Activated CD4-positive, alpha-beta T cell treated with anti-CD3 and anti-CD28 coated beads, Interleukin-2, amount 10 ng/mL, durations not matched to agents 24 days and 14 days (primary cell): ENCODE data around the gene ARHGAP6. TPM values are rescaled to one million over a fixed set of nuclear protein-coding genes. Genes with fewer than 3 reads are reported as not detected.
"Not testable (repeated sequence)": the region's sequence is repeated elsewhere in the genome, so short reads cannot be mapped to it uniquely, and the experiment has no call there.

ENCODE experiments used
- DNase-seq: peaks from one replicate; pipeline ENCODE4 v3.0.0; 2022
- H3K27ac Mint-ChIP-seq: one replicate; pipeline ENCODE4 v1.8.0; 2022; ENCODE audit warnings: mild to moderate bottlenecking, mixed read lengths
- H3K27me3 Mint-ChIP-seq: one replicate; pipeline ENCODE4 v1.8.0; 2022; ENCODE audit warnings: mixed read lengths
- H3K36me3 Mint-ChIP-seq: one replicate; pipeline ENCODE4 v1.8.0; 2022; ENCODE audit warnings: low read depth, mild to moderate bottlenecking, mixed read lengths
- H3K4me1 Mint-ChIP-seq: one replicate; pipeline ENCODE4 v1.8.0; 2021; ENCODE audit warnings: mixed read lengths
- H3K4me3 Mint-ChIP-seq: one replicate; pipeline ENCODE4 v1.8.0; 2022; ENCODE audit warnings: mild to moderate bottlenecking, moderate library complexity, mixed read lengths
- H3K9me3 Mint-ChIP-seq: one replicate; pipeline ENCODE4 v1.8.0; 2021; ENCODE audit warnings: mixed read lengths
- intact Hi-C: fragments of 100-400 bp; cut with micrococcal nuclease; formaldehyde crosslinking; loops from one replicate; pipeline ENCODE4 v1.15.1; 2023
- total RNA-seq: library from RNA; stranded (reverse); gene quantifications from 2 replicates; pipeline ENCODE4 v1.2.3, GENCODE V29; 2022

The ARHGAP6 gene
- total RNA-seq, 1 donor from 2014 or later: not detected

GRCh38 chrX:11375614-11376119 lies 290.1 kb downstream of the ARHGAP6 start:
- peaks cover 2% of the 10 kb centered on the region for H3K27me3 Mint-ChIP-seq
- H3K4me1 Mint-ChIP-seq: no peaks in the 10 kb centered on the region
- H3K27ac Mint-ChIP-seq: no peak overlapping the region
- intact Hi-C loops: no loop called here
- DNase-seq: no peak
- no peaks in the 10 kb centered on the region for H3K36me3 Mint-ChIP-seq
- H3K9me3 Mint-ChIP-seq: no peaks in the 10 kb centered on the region
- H3K4me3 Mint-ChIP-seq: no peak overlapping the region

- Mint-ChIP-seq H3K27me3 (peaks cover 2% of the 10 kb centered on the region), H3K4me3 (no peak overlapping the region), H3K4me1 (no peaks in the 10 kb centered on the region), H3K27ac (no peak overlapping the region), H3K36me3 (no peaks in the 10 kb centered on the region), H3K9me3 (no peaks in the 10 kb centered on the region)
- DNase-seq: no peak
- intact Hi-C loops: no loop called here
Observed at GRCh38 chrX:11374570-11374969, 291.1 kb downstream of the ARHGAP6 start.

GRCh38 chrX:11371106-11371505 lies 294.6 kb downstream of the ARHGAP6 start:
- Mint-ChIP-seq H3K9me3 (no peaks in the 10 kb centered on the region), H3K27ac (no peak overlapping the region), H3K4me1 (no peaks in the 10 kb centered on the region), H3K27me3 (peaks cover 2% of the 10 kb centered on the region), H3K4me3 (no peak overlapping the region), H3K36me3 (no peaks in the 10 kb centered on the region)
- intact Hi-C loops: no loop called here
- DNase-seq: no peak

- Mint-ChIP-seq H3K4me3 (no peak overlapping the region), H3K27ac (no peak overlapping the region), H3K4me1 (no peaks in the 10 kb centered on the region), H3K36me3 (no peaks in the 10 kb centered on the region), H3K27me3 (no peaks in the 10 kb centered on the region), H3K9me3 (no peaks in the 10 kb centered on the region)
- intact Hi-C loops: no loop called here
- no peak for DNase-seq
Observed at GRCh38 chrX:11367609-11368430, 297.9 kb downstream of the ARHGAP6 start.

GRCh38 chrX:11366998-11367595 lies 298.6 kb downstream of the ARHGAP6 start:
- H3K27me3 Mint-ChIP-seq: no peaks in the 10 kb centered on the region
- no peak overlapping the region for H3K27ac Mint-ChIP-seq
- intact Hi-C loops: no loop called here
- no peaks in the 10 kb centered on the region for H3K9me3 Mint-ChIP-seq
- no peaks in the 10 kb centered on the region for H3K4me1 Mint-ChIP-seq
- no peak for DNase-seq
- H3K36me3 Mint-ChIP-seq: no peaks in the 10 kb centered on the region
- H3K4me3 Mint-ChIP-seq: no peak overlapping the region

GRCh38 chrX:11365426-11365825 lies 300.3 kb downstream of the ARHGAP6 start:
- intact Hi-C loops: no loop called here
- H3K27me3 Mint-ChIP-seq: no peaks in the 10 kb centered on the region
- no peak overlapping the region for H3K4me3 Mint-ChIP-seq
- no peaks in the 10 kb centered on the region for H3K4me1 Mint-ChIP-seq
- no peaks in the 10 kb centered on the region for H3K36me3 Mint-ChIP-seq
- no peaks in the 10 kb centered on the region for H3K9me3 Mint-ChIP-seq
- no peak overlapping the region for H3K27ac Mint-ChIP-seq
- no peak for DNase-seq

- Mint-ChIP-seq H3K27me3 (no peaks in the 10 kb centered on the region), H3K36me3 (no peaks in the 10 kb centered on the region), H3K27ac (no peak overlapping the region), H3K4me1 (no peaks in the 10 kb centered on the region), H3K4me3 (no peak overlapping the region), H3K9me3 (no peaks in the 10 kb centered on the region)
- intact Hi-C loops: no loop called here
- DNase-seq: no peak
Observed at GRCh38 chrX:11364835-11365234, 300.9 kb downstream of the ARHGAP6 start.

- H3K27me3 Mint-ChIP-seq, H3K4me3 Mint-ChIP-seq, intact Hi-C loops, H3K9me3 Mint-ChIP-seq, H3K36me3 Mint-ChIP-seq, DNase-seq, H3K27ac Mint-ChIP-seq, H3K4me1 Mint-ChIP-seq: not testable (repeated sequence)
Observed at GRCh38 chrX:11363825-11364224, 301.9 kb downstream of the ARHGAP6 start.

GRCh38 chrX:11363069-11363594 lies 302.6 kb downstream of the ARHGAP6 start:
- H3K36me3 Mint-ChIP-seq: no peaks in the 10 kb centered on the region
- no peak overlapping the region for H3K27ac Mint-ChIP-seq
- no peaks in the 10 kb centered on the region for H3K27me3 Mint-ChIP-seq
- no peak overlapping the region for H3K4me3 Mint-ChIP-seq
- H3K9me3 Mint-ChIP-seq: no peaks in the 10 kb centered on the region
- intact Hi-C loops: no loop called here
- no peaks in the 10 kb centered on the region for H3K4me1 Mint-ChIP-seq
- DNase-seq: no peak

GRCh38 chrX:11361666-11362065 lies 304.1 kb downstream of the ARHGAP6 start:
- intact Hi-C loops, H3K27me3 Mint-ChIP-seq, H3K9me3 Mint-ChIP-seq, DNase-seq, H3K27ac Mint-ChIP-seq, H3K36me3 Mint-ChIP-seq, H3K4me1 Mint-ChIP-seq, H3K4me3 Mint-ChIP-seq: not testable (repeated sequence)

- intact Hi-C loops, H3K27me3 Mint-ChIP-seq: not testable (repeated sequence)
Observed at GRCh38 chrX:11355944-11356343, 309.8 kb downstream of the ARHGAP6 start.

GRCh38 chrX:11355259-11355909 lies 310.3 kb downstream of the ARHGAP6 start:
- intact Hi-C loops: no loop called here
- Mint-ChIP-seq H3K36me3 (no peaks in the 10 kb centered on the region), H3K27ac (no peak overlapping the region), H3K4me3 (no peak overlapping the region), H3K9me3 (no peaks in the 10 kb centered on the region), H3K27me3 (no peaks in the 10 kb centered on the region), H3K4me1 (no peaks in the 10 kb centered on the region)
- no peak for DNase-seq

More at GRCh38 chrX:11355944-11356343, 309.8 kb downstream of the ARHGAP6 start:
- DNase-seq, H3K27ac Mint-ChIP-seq, H3K36me3 Mint-ChIP-seq, H3K4me3 Mint-ChIP-seq, H3K4me1 Mint-ChIP-seq, H3K9me3 Mint-ChIP-seq: not testable (repeated sequence)

- DNase-seq: no peak
- no peaks in the 10 kb centered on the region for H3K9me3 Mint-ChIP-seq
- H3K36me3 Mint-ChIP-seq: no peaks in the 10 kb centered on the region
- H3K4me1 Mint-ChIP-seq: no peaks in the 10 kb centered on the region
- intact Hi-C loops: no loop called here
- no peaks in the 10 kb centered on the region for H3K27me3 Mint-ChIP-seq
- no peak overlapping the region for H3K4me3 Mint-ChIP-seq
- no peak overlapping the region for H3K27ac Mint-ChIP-seq
Observed at GRCh38 chrX:11352296-11352741, 313.4 kb downstream of the ARHGAP6 start.
